B cell (primary cell): Measurements from ENCODE around the gene OCA2. TPM values are rescaled to one million over a fixed set of nuclear protein-coding genes. Genes with fewer than 3 reads are reported as not detected.

Source experiments
- ATAC-seq: fragments of 200-7000 bp; cut with Tn5 transposase; one replicate; pipeline ENCODE4 v1.10.0; 2021; ENCODE audit warnings: low read depth, mild to moderate bottlenecking, moderate number of reproducible peaks, moderate library complexity
- CTCF ChIA-PET: fragments of 350-600 bp; sonication (Branson Sonifier 250); formaldehyde crosslinking; loops from one replicate; lab custom pipeline; 2021; ENCODE audit warnings: antibody characterized with exemption, inconsistent platforms; lab: Charles Lee
- POLR2A ChIA-PET: fragments of 350-600 bp; sonication (Branson Sonifier 250); formaldehyde crosslinking; loops from one replicate; lab custom pipeline; 2021; ENCODE audit warnings: antibody characterized with exemption; lab: Charles Lee
- DNase-seq: peaks from one replicate; pipeline ENCODE4 v3.0.0; 2013
- H2AFZ ChIP-seq: 2 replicates; pipeline ENCODE4 v1.6.1; 2012; ENCODE audit warnings: mild to moderate bottlenecking, low read depth, low read length; ENCODE audit not compliant: insufficient read depth, poor library complexity, severe bottlenecking
- H3K27ac ChIP-seq, 2 donors: 1 replicate in 1 of 2; 2 replicates in 1 of 2; pipeline ENCODE4 v1.5.1; 2012 to 2013; ENCODE audit warnings: low read length in 2 of 2, mild to moderate bottlenecking in 2 of 2, moderate library complexity in 1 of 2
- H3K27me3 ChIP-seq, 4 experiments: fragments of 200-600 bp in 1 of 4; sonication (generic) in 1 of 4; replicated peaks in 1 of 4; 1 replicate in 2 of 4; 2 replicates in 2 of 4; pipeline versions ENCODE4 v1.6.1 to v1.7.0; 2013 to 2016; ENCODE audit warnings: low read length in 3 of 4, mild to moderate bottlenecking in 2 of 4, mixed read lengths in 1 of 4, moderate library complexity in 1 of 4; ENCODE audit not compliant: insufficient read depth in 4 of 4, control insufficient read depth in 3 of 4; ENCODE audit errors: control extremely low read depth in 1 of 4
- H3K36me3 ChIP-seq, 2 experiments: replicated peaks in 1 of 2; 1 replicate in 1 of 2; 2 replicates in 1 of 2; pipeline versions ENCODE4 v1.6.1 to v1.7.1; 2013; ENCODE audit warnings: low read length in 1 of 2; ENCODE audit not compliant: insufficient read depth in 2 of 2, control insufficient read depth in 1 of 2; ENCODE audit errors: control extremely low read depth in 1 of 2, extremely low read depth in 1 of 2
- H3K4me1 ChIP-seq, 2 donors: fragments of 200-600 bp in 1 of 2; sonication (generic) in 1 of 2; 1 replicate in 1 of 2; 2 replicates in 1 of 2; pipeline versions ENCODE4 v1.5.1 to v1.6.1; 2013 to 2017; ENCODE audit warnings: low read length in 2 of 2; ENCODE audit not compliant: control insufficient read depth in 2 of 2, insufficient read depth in 2 of 2
- H3K4me2 ChIP-seq: replicated peaks from 2 replicates; pipeline ENCODE3; 2012; ENCODE audit warnings: mild to moderate bottlenecking, low read depth, low read length; ENCODE audit not compliant: poor library complexity, severe bottlenecking
- H3K4me3 ChIP-seq, 5 experiments: fragments of 200-600 bp in 1 of 5; sonication (generic) in 1 of 5; 1 replicate in 3 of 5; 2 replicates in 2 of 5; pipeline versions ENCODE4 v1.5.1 to v1.7.0; 2011 to 2016; ENCODE audit warnings: low read length in 4 of 5, mild to moderate bottlenecking in 4 of 5, low read depth in 2 of 5, control low read depth in 1 of 5, moderate library complexity in 1 of 5; ENCODE audit not compliant: insufficient read depth in 1 of 5; ENCODE audit errors: control extremely low read depth in 1 of 5, extremely low read depth in 1 of 5
- H3K79me2 ChIP-seq: fragments of 200-600 bp; sonication (generic); one replicate; pipeline ENCODE4 v1.6.0; 2016; ENCODE audit warnings: low read length; ENCODE audit not compliant: control insufficient read depth, insufficient read depth
- H3K9ac ChIP-seq: fragments of 200-600 bp; sonication (generic); 2 replicates; pipeline ENCODE4 v1.6.1; 2017; ENCODE audit warnings: mild to moderate bottlenecking, low read length, moderate library complexity
- H3K9me3 ChIP-seq, 3 donors: one replicate each; pipeline versions ENCODE4 v1.6.1 to v1.7.1; 2013; ENCODE audit warnings: low read length in 2 of 3; ENCODE audit not compliant: control insufficient read depth in 2 of 3, insufficient read depth in 1 of 3; ENCODE audit errors: control extremely low read depth in 1 of 3
- H4K20me1 ChIP-seq: 2 replicates; pipeline ENCODE4 v1.6.0; 2012; ENCODE audit warnings: mild to moderate bottlenecking, low read length; ENCODE audit not compliant: insufficient read depth, control insufficient read depth, poor library complexity, severe bottlenecking
- H3K27ac Mint-ChIP-seq: one replicate; pipeline ENCODE4 v1.8.0; 2021; ENCODE audit warnings: mixed read lengths
- H3K27me3 Mint-ChIP-seq: one replicate; pipeline ENCODE4 v1.8.0; 2021; ENCODE audit warnings: mixed read lengths
- H3K4me1 Mint-ChIP-seq: one replicate; pipeline ENCODE4 v1.8.0; 2021; ENCODE audit warnings: mixed read lengths
- H3K4me3 Mint-ChIP-seq: one replicate; pipeline ENCODE4 v1.8.0; 2021; ENCODE audit warnings: mixed read lengths
- H3K9me3 Mint-ChIP-seq: one replicate; pipeline ENCODE4 v1.8.0; 2022; ENCODE audit warnings: mixed read lengths; ENCODE audit not compliant: insufficient read depth
- EZH2 ChIP-seq: IDR thresholded peaks from 2 replicates; pipeline ENCODE4 v1.6.1; 2012; ENCODE audit warnings: borderline replicate concordance, low read depth, mild to moderate bottlenecking, moderate library complexity, low read length; ENCODE audit not compliant: insufficient read depth, poor library complexity, severe bottlenecking
- WGBS: methylation state at CpG from one replicate; pipeline ENCODE4 v1.1.5; 2013; ENCODE audit warnings: missing lambda C conversion rate; ENCODE audit not compliant: insufficient coverage; 5-methylcytosine and 5-hydroxymethylcytosine counted together
- intact Hi-C: fragments of 100-400 bp; cut with micrococcal nuclease; formaldehyde crosslinking; loops from one replicate; pipeline ENCODE4 v1.10.0; 2022
- polyA plus RNA-seq: library from polyadenylated mRNA; depleted of rRNA; stranded (reverse); fragments of >200 nt; gene quantifications from 2 replicates; pipeline ENCODE4 v1.2.3, GENCODE V29; 2012
- total RNA-seq, 2 donors: library from RNA; stranded (reverse); fragments of 120-200 nt in 1 of 2; gene quantifications; 1 replicate in 1 of 2; 2 replicates in 1 of 2; pipeline versions ENCODE4 v1.2.3 to v1.2.4, GENCODE V29; 2013 to 2022
- TF ChIP-seq, protein P1 (sequence below): fragments of 200-600 bp; IDR thresholded peaks from one replicate; pipeline ENCODE4 v1.8.0; 2022; ENCODE audit warnings: antibody characterized with exemption, mild to moderate bottlenecking

The OCA2 gene
- total and polyA plus RNA-seq, 2 donors (not counting 1 experiment from before 2014, with no cell fraction given), result 0.12 TPM; not detected in 1

DNA sequence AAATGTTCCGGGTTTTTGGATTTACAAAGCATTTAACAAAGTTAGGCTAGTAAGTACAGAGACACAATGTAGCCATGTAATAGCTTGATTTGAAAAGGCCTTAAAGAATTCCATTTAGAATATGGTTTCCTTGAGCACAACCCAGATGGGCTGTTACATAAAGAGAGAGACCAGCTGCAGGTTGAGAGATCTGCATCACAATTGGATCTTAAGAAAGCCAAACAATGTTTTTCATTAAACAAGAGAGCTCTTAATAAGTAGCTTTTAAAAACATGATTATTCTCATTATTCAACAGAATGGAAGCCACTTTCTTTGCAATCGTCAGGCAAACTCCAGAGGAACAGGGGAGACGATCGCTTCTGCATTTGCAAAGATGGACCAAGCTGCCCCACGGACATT lies 300.3 kb downstream of the OCA2 start:
- no peak overlapping the region for H3K4me2 ChIP-seq
- no peaks in the 10 kb centered on the region for H3K36me3 ChIP-seq
- Mint-ChIP-seq H3K4me3 (no peak overlapping the region), H3K4me1 (no peaks in the 10 kb centered on the region), H3K27ac (no peak overlapping the region), H3K27me3 (no peaks in the 10 kb centered on the region), H3K9me3 (peaks cover 5% of the 10 kb centered on the region)
- H2AFZ ChIP-seq, result no peak overlapping the region
- TF ChIP-seq, protein P1, sequence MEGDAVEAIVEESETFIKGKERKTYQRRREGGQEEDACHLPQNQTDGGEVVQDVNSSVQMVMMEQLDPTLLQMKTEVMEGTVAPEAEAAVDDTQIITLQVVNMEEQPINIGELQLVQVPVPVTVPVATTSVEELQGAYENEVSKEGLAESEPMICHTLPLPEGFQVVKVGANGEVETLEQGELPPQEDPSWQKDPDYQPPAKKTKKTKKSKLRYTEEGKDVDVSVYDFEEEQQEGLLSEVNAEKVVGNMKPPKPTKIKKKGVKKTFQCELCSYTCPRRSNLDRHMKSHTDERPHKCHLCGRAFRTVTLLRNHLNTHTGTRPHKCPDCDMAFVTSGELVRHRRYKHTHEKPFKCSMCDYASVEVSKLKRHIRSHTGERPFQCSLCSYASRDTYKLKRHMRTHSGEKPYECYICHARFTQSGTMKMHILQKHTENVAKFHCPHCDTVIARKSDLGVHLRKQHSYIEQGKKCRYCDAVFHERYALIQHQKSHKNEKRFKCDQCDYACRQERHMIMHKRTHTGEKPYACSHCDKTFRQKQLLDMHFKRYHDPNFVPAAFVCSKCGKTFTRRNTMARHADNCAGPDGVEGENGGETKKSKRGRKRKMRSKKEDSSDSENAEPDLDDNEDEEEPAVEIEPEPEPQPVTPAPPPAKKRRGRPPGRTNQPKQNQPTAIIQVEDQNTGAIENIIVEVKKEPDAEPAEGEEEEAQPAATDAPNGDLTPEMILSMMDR, result no peak
- no peak for TF ChIP-seq EZH2
- 88% methylated on average over 4 of the region's 5 CpGs for WGBS
- H3K4me1 ChIP-seq, result no peaks in the 10 kb centered on the region
- ChIA-PET POLR2A (no interaction called here), CTCF (no interaction called here)
- H3K27me3 ChIP-seq, result no peaks in the 10 kb centered on the region
- H3K9me3 ChIP-seq, result peaks cover 0 to 3% (median 0%) of the 10 kb centered on the region in 3 donors
- intact Hi-C loops, result no loop called here
- H4K20me1 ChIP-seq, result no peaks in the 10 kb centered on the region
- no peak overlapping the region for H3K4me3 ChIP-seq
- DNase-seq (no peak), ATAC-seq (no peak)
- H3K9ac ChIP-seq, result no peak overlapping the region
- no peaks in the 10 kb centered on the region for H3K79me2 ChIP-seq
- no peak overlapping the region for H3K27ac ChIP-seq

DNA sequence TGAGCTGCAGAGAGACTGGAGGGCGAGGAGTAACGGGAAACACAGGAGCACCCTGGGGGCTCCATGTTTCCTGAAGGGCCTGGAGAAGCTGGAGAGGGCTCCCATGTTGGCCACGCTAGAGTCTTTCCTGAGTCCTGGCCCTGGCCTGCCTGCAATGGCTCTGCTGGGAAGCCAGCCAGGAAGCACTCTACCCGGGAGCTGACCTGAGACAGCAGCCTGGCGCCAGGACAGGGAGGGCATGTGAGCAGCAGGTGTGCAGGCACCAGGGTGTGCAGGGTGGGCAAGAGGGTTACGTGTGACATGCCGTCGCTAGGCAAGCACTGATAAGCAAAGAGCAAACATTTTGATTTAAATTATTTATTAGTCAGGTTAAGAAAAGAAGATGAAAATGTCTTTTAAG lies 301.4 kb downstream of the OCA2 start:
- Histone ChIP-seq H3K27me3 (no peaks in the 10 kb centered on the region), H3K9ac (no peak overlapping the region), H3K4me1 (no peaks in the 10 kb centered on the region), H4K20me1 (no peaks in the 10 kb centered on the region), H3K9me3 (peaks cover 0 to 3% (median 0%) of the 10 kb centered on the region in 3 donors), H3K4me3 (no peak overlapping the region), H3K36me3 (no peaks in the 10 kb centered on the region), H2AFZ (no peak overlapping the region), H3K4me2 (no peak overlapping the region), H3K79me2 (no peaks in the 10 kb centered on the region), H3K27ac (no peak overlapping the region)
- POLR2A ChIA-PET, result no interaction called here
- TF ChIP-seq EZH2, result no peak
- TF ChIP-seq, protein P1, result no peak
- 95% methylated on average over 8 of the region's 8 CpGs for WGBS
- no peak for ATAC-seq
- H3K27ac Mint-ChIP-seq, result no peak overlapping the region
- CTCF ChIA-PET, result no interaction called here
- intact Hi-C loops, result no loop called here
- H3K27me3 Mint-ChIP-seq, result no peaks in the 10 kb centered on the region
- peaks cover 3% of the 10 kb centered on the region for H3K9me3 Mint-ChIP-seq
- no peak overlapping the region for H3K4me3 Mint-ChIP-seq
- DNase-seq, result no peak
- H3K4me1 Mint-ChIP-seq, result no peaks in the 10 kb centered on the region
